Measurements from ENCODE around the gene YIPF3. TPM values are rescaled to one million over a fixed set of nuclear protein-coding genes. Genes with fewer than 3 reads are reported as not detected.

The YIPF3 gene
- total RNA-seq, 1 experiment from 2014 or later = 65.1 TPM

- Mint-ChIP-seq H3K27ac (ENCODE audit: low read depth, unreplicated experiment) (peak overlapping the region; percentile 50), H3K27me3 (ENCODE audit: insufficient read depth, unreplicated experiment) (no peaks in the 10 kb centered on the region), H3K36me3 (ENCODE audit: insufficient read depth, unreplicated experiment) (peaks cover 30% of the 10 kb centered on the region), H3K4me3 (ENCODE audit: unreplicated experiment) (peak overlapping the region; percentile 45), H3K4me1 (ENCODE audit: insufficient read depth, unreplicated experiment) (peaks cover 64% of the 10 kb centered on the region), H3K9me3 (ENCODE audit: unreplicated experiment) (no peaks in the 10 kb centered on the region)
- TF ChIP-seq, protein P1, sequence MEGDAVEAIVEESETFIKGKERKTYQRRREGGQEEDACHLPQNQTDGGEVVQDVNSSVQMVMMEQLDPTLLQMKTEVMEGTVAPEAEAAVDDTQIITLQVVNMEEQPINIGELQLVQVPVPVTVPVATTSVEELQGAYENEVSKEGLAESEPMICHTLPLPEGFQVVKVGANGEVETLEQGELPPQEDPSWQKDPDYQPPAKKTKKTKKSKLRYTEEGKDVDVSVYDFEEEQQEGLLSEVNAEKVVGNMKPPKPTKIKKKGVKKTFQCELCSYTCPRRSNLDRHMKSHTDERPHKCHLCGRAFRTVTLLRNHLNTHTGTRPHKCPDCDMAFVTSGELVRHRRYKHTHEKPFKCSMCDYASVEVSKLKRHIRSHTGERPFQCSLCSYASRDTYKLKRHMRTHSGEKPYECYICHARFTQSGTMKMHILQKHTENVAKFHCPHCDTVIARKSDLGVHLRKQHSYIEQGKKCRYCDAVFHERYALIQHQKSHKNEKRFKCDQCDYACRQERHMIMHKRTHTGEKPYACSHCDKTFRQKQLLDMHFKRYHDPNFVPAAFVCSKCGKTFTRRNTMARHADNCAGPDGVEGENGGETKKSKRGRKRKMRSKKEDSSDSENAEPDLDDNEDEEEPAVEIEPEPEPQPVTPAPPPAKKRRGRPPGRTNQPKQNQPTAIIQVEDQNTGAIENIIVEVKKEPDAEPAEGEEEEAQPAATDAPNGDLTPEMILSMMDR (IDR thresholded peaks at IDR 0.05; ENCODE audit: unreplicated experiment) = no peak
- DNase-seq (ENCODE audit: unreplicated experiment) = no peak
- ChIA-PET CTCF (interaction anchor here (0.6 to 9.0 kb wide), 5 partner anchors 7 to 232 kb away, joined by 3 to 102 read pairs (median 4); partner anchors contain the start of gene DLK2), POLR2A (interaction anchor here (0.6 to 9.6 kb wide), 13 partner anchors 11 to 325 kb away, joined by 3 to 209 read pairs (median 4); partner anchors contain the start of genes ABCC10, DLK2, GTPBP2 and POLR1C)
- BruUV-seq (replicated peaks) = no TSS peak
- intact Hi-C loops (cut with micrococcal nuclease) = no loop called here
Observed at GRCh38 chr6:43492673-43493072, 24.1 kb downstream of the YIPF3 start.

GRCh38 chr6:43491750-43492661 is 24.7 kb downstream of the YIPF3 start:
- TF ChIP-seq, protein P1 (IDR thresholded peaks at IDR 0.05; ENCODE audit: unreplicated experiment) = no peak
- Mint-ChIP-seq H3K4me1 (ENCODE audit: insufficient read depth, unreplicated experiment) (peaks cover 58% of the 10 kb centered on the region), H3K9me3 (ENCODE audit: unreplicated experiment) (no peaks in the 10 kb centered on the region), H3K36me3 (ENCODE audit: insufficient read depth, unreplicated experiment) (peaks cover 24% of the 10 kb centered on the region), H3K27ac (ENCODE audit: low read depth, unreplicated experiment) (peak overlapping the region; percentile 50), H3K4me3 (ENCODE audit: unreplicated experiment) (peak overlapping the region; percentile 45), H3K27me3 (ENCODE audit: insufficient read depth, unreplicated experiment) (no peaks in the 10 kb centered on the region)
- DNase-seq (ENCODE audit: unreplicated experiment) = peak; percentile 84
- BruUV-seq (replicated peaks) = no TSS peak
- intact Hi-C loops (cut with micrococcal nuclease) = no loop called here
- ChIA-PET POLR2A (interaction anchor here (0.5 to 9.6 kb wide), 15 partner anchors 12 to 325 kb away, joined by 3 to 209 read pairs (median 4); partner anchors contain the start of genes ABCC10, DLK2, GTPBP2 and POLR1C), CTCF (interaction anchor here (0.6 to 9.0 kb wide), 4 partner anchors 13 to 233 kb away, joined by 3 to 102 read pairs (median 48); partner anchors contain the start of gene DLK2)

DNA sequence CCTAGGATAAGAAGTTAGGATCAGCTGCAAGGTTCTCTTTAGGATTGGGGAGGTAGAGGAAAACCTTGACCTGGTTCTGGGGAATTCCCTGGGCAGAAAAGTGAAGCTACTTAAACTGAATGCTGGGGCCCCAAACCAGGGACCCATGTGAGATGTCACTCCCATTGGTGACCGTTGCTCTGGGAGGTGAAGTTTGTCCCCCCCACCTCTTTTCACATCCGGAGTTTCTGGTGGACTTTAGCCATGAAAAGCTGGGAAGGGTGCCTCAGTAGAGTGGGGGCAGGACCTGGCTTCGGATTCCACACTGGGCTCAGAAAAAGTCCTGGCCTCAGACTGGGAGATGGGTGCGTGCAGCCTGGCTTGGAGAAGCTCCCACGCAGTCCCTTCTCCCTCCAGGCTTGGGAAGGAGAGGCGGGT is 26.2 kb downstream of the YIPF3 start:
- DNase-seq (ENCODE audit: unreplicated experiment) = no peak
- ChIA-PET POLR2A (interaction anchor here (1.4 to 9.6 kb wide), 5 partner anchors 10 to 63 kb away, joined by 3 to 209 read pairs (median 10); partner anchors contain the start of genes ABCC10, DLK2, POLR1C and TJAP1), CTCF (interaction anchor here (0.6 to 9.0 kb wide), 5 partner anchors 15 to 128 kb away, joined by 3 to 93 read pairs (median 3); partner anchors contain the start of gene DLK2)
- H3K9me3 Mint-ChIP-seq (ENCODE audit: unreplicated experiment) = no peaks in the 10 kb centered on the region
- no peaks in the 10 kb centered on the region for H3K27me3 Mint-ChIP-seq (ENCODE audit: insufficient read depth, unreplicated experiment)
- H3K27ac Mint-ChIP-seq (ENCODE audit: low read depth, unreplicated experiment) = peak overlapping the region; percentile 58
- H3K36me3 Mint-ChIP-seq (ENCODE audit: insufficient read depth, unreplicated experiment) = peaks cover 25% of the 10 kb centered on the region
- no TSS peak for BruUV-seq (replicated peaks)
- no peak overlapping the region for H3K4me3 Mint-ChIP-seq (ENCODE audit: unreplicated experiment)
- intact Hi-C loops (cut with micrococcal nuclease) = no loop called here
- TF ChIP-seq, protein P1 (IDR thresholded peaks at IDR 0.05; ENCODE audit: unreplicated experiment) = no peak
- peaks cover 46% of the 10 kb centered on the region for H3K4me1 Mint-ChIP-seq (ENCODE audit: insufficient read depth, unreplicated experiment)
